Immature natural killer cell (primary cell): ENCODE results near the gene CPAMD8. TPM values are rescaled to one million over a fixed set of nuclear protein-coding genes. Genes with fewer than 3 reads are reported as not detected.

Experiments
- DNase-seq, 3 donors: peaks; one replicate each; pipeline ENCODE4 v3.0.0; 2022; ENCODE audit warnings: mixed read lengths in 1 of 3
- H3K27ac Mint-ChIP-seq, 6 donors: one replicate each; pipeline ENCODE4 v1.8.0; 2020; ENCODE audit warnings: mixed read lengths in 6 of 6, mild to moderate bottlenecking in 5 of 6, inconsistent platforms in 4 of 6, moderate library complexity in 3 of 6
- H3K27me3 Mint-ChIP-seq, 3 donors: one replicate each; pipeline ENCODE4 v1.8.0; 2020 to 2021; ENCODE audit warnings: low read depth in 3 of 3, mild to moderate bottlenecking in 3 of 3, mixed read lengths in 3 of 3, moderate library complexity in 3 of 3, inconsistent platforms in 1 of 3
- H3K36me3 Mint-ChIP-seq, 3 donors: one replicate each; pipeline ENCODE4 v1.8.0; 2020; ENCODE audit warnings: mixed read lengths in 3 of 3, inconsistent platforms in 2 of 3, mild to moderate bottlenecking in 2 of 3
- H3K4me1 Mint-ChIP-seq, 2 donors: one replicate each; pipeline ENCODE4 v1.8.0; 2020; ENCODE audit warnings: inconsistent platforms in 2 of 2, mild to moderate bottlenecking in 2 of 2, mixed read lengths in 2 of 2, moderate library complexity in 1 of 2
- H3K4me3 Mint-ChIP-seq, 5 donors: one replicate each; pipeline ENCODE4 v1.8.0; 2020; ENCODE audit warnings: mild to moderate bottlenecking in 5 of 5, mixed read lengths in 5 of 5, inconsistent platforms in 3 of 5, moderate library complexity in 3 of 5
- H3K9me3 Mint-ChIP-seq, 6 donors: one replicate each; pipeline ENCODE4 v1.8.0; 2020; ENCODE audit warnings: mild to moderate bottlenecking in 6 of 6, mixed read lengths in 6 of 6, inconsistent platforms in 4 of 6, moderate library complexity in 3 of 6
- polyA plus RNA-seq, 3 donors: library from polyadenylated mRNA; unstranded; fragments of 300-500 nt; fragmentation: Illumina TruSeq; gene quantifications; one replicate each; pipeline ENCODE4 v1.2.3, GENCODE V29; 2021

CPAMD8 gene
- polyA plus RNA-seq, 3 donors from 2014 or later, result 1.3 to 2.1 (median 1.4) TPM

DNA sequence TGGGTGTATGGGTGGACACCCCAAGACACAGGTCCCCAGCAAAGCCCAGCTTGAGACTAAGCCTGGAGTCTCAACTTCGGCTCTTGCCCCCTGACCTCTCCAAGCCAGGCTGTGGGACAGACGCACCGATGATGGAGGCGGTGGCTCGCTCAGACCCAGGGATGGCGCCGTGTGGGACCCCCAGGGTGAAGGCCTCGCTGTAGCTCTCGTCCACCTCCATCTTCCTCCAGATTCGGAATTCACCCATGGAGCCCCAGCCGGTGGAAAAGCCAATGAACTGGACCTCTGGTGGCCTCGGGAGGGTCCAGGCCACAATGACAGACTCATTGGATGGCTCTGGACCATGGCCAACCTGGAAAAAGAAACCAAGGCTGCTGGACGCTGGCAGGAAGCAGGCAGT is 98.7 kb downstream of the CPAMD8 start:
- Mint-ChIP-seq H3K27me3 (peaks cover 0 to 7% (median 6%) of the 10 kb centered on the region in 3 donors), H3K4me3 (no peak overlapping the region), H3K4me1 (no peaks in the 10 kb centered on the region), H3K9me3 (peaks cover 0 to 14% (median 6%) of the 10 kb centered on the region in 6 donors), H3K27ac (no peak overlapping the region), H3K36me3 (peaks cover 0 to 7% (median 4%) of the 10 kb centered on the region in 3 donors)
- no peak for DNase-seq

- no peaks in the 10 kb centered on the region for H3K4me1 Mint-ChIP-seq
- H3K27ac Mint-ChIP-seq, result no peak overlapping the region
- H3K27me3 Mint-ChIP-seq, result peaks cover 0 to 5% (median 5%) of the 10 kb centered on the region in 3 donors
- no peak for DNase-seq
- peaks cover 0 to 14% (median 3%) of the 10 kb centered on the region in 6 donors for H3K9me3 Mint-ChIP-seq
- H3K4me3 Mint-ChIP-seq, result no peak overlapping the region
- H3K36me3 Mint-ChIP-seq, result peaks cover 0 to 7% (median 4%) of the 10 kb centered on the region in 3 donors
These were observed 103.7 kb downstream of the CPAMD8 start for GRCh38 chr19:16922949-16923348.

DNA sequence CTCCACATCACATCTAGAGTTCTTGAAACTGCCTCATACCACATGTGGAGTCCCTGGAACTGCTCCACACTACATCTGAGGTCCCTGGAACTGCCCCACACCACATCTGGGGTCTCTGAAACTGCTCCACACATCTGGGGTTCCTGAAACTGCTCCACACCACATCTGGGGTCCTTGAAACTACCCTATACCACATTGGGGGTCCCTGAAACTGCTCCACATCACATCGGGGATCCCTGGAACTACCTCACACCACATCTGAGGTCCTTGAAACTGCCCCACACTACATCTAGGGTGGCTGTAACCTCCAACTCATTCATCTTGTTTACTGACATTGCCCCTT is 104.0 kb downstream of the CPAMD8 start:
- Mint-ChIP-seq H3K27ac (peak overlapping the region in 1 of 6 donors; percentile 40), H3K9me3 (peaks cover 0 to 14% (median 3%) of the 10 kb centered on the region in 6 donors), H3K27me3 (peaks cover 0 to 5% (median 5%) of the 10 kb centered on the region in 3 donors), H3K4me3 (no peak overlapping the region), H3K36me3 (peaks cover 0 to 7% (median 4%) of the 10 kb centered on the region in 3 donors), H3K4me1 (no peaks in the 10 kb centered on the region)
- no peak for DNase-seq

DNA sequence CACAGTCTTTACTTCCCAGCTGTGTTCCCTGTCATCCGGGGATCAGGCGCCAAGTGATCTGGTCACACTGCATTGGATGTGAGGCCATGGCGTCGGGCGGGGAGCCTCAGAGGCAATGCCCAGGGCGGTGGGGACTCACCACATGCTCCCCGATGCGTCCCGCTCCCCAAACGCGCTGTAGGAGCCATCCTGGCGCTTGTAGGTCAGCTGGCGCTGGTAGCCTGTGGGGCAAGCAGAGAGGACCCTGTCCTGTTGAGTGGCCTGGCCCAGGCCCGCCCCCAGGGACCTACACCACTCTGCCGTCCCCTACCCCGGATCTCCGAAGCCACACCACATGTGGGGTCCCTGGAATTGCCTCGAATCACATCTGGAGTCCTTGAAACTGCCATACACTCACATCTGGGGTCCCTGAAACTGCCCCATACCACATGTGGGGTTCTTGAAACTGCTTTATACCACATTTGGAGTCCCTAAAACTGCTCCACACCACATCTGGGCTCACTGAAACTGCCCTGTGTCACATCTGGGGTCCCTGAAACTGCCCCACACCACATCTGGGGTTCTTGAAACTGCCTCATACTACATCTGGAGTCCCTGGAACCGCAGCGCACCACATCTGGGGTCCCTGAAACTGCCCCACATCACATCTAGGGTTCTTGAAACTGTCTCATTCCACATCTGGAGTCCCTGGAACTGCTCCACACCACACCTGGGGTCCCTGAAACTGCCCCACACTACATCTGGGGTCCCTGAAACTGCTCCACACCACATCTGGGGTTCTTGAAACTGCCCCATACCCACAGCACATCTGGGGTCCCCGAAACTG is 104.6 kb downstream of the CPAMD8 start:
- DNase-seq, result no peak
- Mint-ChIP-seq H3K4me1 (no peaks in the 10 kb centered on the region), H3K36me3 (peaks cover 0 to 7% (median 4%) of the 10 kb centered on the region in 3 donors), H3K27me3 (peaks cover 0 to 9% (median 5%) of the 10 kb centered on the region in 3 donors), H3K27ac (no peak overlapping the region), H3K9me3 (peaks cover 0 to 14% (median 3%) of the 10 kb centered on the region in 6 donors), H3K4me3 (no peak overlapping the region)

DNA sequence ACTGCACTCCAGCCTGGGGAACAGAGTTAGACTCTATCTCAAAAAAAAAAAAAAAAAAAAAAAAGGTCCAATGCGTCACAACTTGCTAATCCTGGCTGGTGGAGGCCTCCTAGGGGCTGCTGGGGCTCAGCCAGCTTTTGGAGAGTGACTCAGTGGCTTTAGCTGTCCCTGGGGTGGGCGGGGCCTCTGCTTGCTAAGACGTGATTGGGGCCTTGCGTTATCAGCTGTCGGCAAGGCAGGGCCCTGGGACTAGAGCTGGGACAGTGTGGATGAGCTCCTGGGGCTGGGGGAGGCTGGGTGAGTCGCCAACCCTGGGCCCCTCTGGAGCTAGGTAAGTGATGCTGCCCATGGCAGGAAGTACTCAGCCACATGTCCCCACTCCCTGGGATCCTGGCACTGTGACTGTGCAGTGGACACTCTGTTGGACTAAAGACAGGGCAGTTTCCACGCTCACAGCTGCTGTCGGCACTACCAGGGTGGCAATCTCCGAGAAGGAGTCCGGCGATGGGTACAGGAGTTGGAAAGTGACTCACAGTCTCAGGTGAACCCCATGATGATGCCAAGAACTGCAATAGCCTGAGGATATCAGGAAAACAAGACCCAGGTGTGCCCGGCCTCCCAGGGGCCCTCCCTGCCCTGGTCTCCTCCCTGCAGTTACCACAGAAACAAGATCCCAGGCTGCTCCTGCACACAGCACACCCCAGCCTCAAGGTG is 105.6 kb downstream of the CPAMD8 start:
- Mint-ChIP-seq H3K36me3 (peaks cover 0 to 2% (median 0%) of the 10 kb centered on the region in 3 donors), H3K4me3 (no peak overlapping the region), H3K9me3 (peaks cover 0 to 7% (median under 1%) of the 10 kb centered on the region in 6 donors), H3K4me1 (no peaks in the 10 kb centered on the region), H3K27ac (no peak overlapping the region), H3K27me3 (peaks cover 0 to 10% (median 5%) of the 10 kb centered on the region in 3 donors)
- DNase-seq, result no peak

GRCh38 chr19:16919496-16919895 is 107.1 kb downstream of the CPAMD8 start:
- no peaks in the 10 kb centered on the region for H3K36me3 Mint-ChIP-seq
- no peak for DNase-seq
- no peaks in the 10 kb centered on the region for H3K4me1 Mint-ChIP-seq
- H3K4me3 Mint-ChIP-seq, result no peak overlapping the region
- H3K9me3 Mint-ChIP-seq, result peaks cover 0 to 4% (median 0%) of the 10 kb centered on the region in 6 donors
- H3K27me3 Mint-ChIP-seq, result peaks cover 0 to 11% (median 5%) of the 10 kb centered on the region in 3 donors
- H3K27ac Mint-ChIP-seq, result no peak overlapping the region

- Mint-ChIP-seq H3K9me3 (peaks cover 7 to 19% (median 15%) of the 10 kb centered on the region in 6 donors), H3K4me1 (no peaks in the 10 kb centered on the region), H3K27ac (no peak overlapping the region), H3K27me3 (peaks cover 2 to 9% (median 5%) of the 10 kb centered on the region in 3 donors), H3K36me3 (peaks cover 0 to 11% (median 9%) of the 10 kb centered on the region in 3 donors), H3K4me3 (no peak overlapping the region)
- DNase-seq, result no peak
These were observed 109.2 kb downstream of the CPAMD8 start for GRCh38 chr19:16917401-16917800.

DNA sequence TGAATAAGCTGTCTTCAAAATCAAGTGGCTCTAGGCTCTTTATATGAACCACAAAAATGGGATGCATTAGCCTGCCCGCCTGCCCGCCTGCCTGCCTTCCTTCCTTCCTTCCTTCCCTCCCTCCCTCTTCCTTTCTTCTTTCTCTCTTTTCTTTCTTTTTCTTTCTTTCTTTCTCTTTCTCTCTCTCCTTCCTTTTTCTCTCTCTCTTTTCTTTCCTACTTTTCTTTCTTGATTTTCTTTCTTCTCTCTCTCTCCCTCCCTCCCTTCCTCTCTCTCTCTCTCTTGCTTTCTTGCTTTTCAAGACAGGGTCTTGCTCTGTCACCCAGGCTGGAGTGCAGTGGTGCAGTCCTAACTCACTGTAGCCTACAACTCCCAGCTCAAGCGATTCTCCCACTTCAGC is 110.9 kb downstream of the CPAMD8 start:
- Mint-ChIP-seq H3K9me3 (peaks cover 7 to 29% (median 20%) of the 10 kb centered on the region in 6 donors), H3K4me3 (no peak overlapping the region), H3K36me3 (peaks cover 0 to 12% (median 9%) of the 10 kb centered on the region in 3 donors), H3K4me1 (no peaks in the 10 kb centered on the region), H3K27ac (no peak overlapping the region), H3K27me3 (peaks cover 2 to 10% (median 9%) of the 10 kb centered on the region in 3 donors)
- DNase-seq, result no peak

- H3K27ac Mint-ChIP-seq, result peak overlapping the region in 1 of 6 donors; percentile 7
- no peaks in the 10 kb centered on the region for H3K4me1 Mint-ChIP-seq
- no peak for DNase-seq
- no peak overlapping the region for H3K4me3 Mint-ChIP-seq
- H3K36me3 Mint-ChIP-seq, result peaks cover 0 to 12% (median 9%) of the 10 kb centered on the region in 3 donors
- H3K27me3 Mint-ChIP-seq, result peaks cover 2 to 10% (median 9%) of the 10 kb centered on the region in 3 donors
- H3K9me3 Mint-ChIP-seq, result peaks cover 7 to 32% (median 20%) of the 10 kb centered on the region in 6 donors
These were observed 111.5 kb downstream of the CPAMD8 start for GRCh38 chr19:16915135-16915534.

DNA sequence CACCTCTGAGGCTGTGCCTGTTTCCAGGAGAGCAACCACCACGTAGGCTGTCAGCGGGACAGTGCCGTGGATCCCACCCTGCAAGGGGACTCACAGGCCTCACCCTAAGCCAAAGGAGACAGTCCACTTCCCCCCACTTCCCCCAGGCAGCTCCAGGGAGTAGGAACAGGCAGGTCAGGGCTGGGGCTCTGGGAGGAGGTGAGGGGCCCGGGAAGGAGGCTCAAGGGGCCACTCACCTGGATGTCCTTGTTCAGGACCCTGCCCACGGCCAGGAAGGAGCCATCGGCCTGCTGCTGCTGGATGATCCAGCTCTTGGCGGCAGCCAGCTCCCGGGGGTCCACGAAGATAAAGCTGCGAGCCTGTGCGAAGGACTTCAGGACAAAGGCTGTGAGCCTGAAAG is 112.2 kb downstream of the CPAMD8 start:
- no peak overlapping the region for H3K27ac Mint-ChIP-seq
- no peaks in the 10 kb centered on the region for H3K4me1 Mint-ChIP-seq
- peaks cover 0 to 12% (median 9%) of the 10 kb centered on the region in 3 donors for H3K36me3 Mint-ChIP-seq
- no peak overlapping the region for H3K4me3 Mint-ChIP-seq
- peaks cover 2 to 8% (median 7%) of the 10 kb centered on the region in 3 donors for H3K27me3 Mint-ChIP-seq
- no peak for DNase-seq
- peaks cover 7 to 32% (median 20%) of the 10 kb centered on the region in 6 donors for H3K9me3 Mint-ChIP-seq

DNA sequence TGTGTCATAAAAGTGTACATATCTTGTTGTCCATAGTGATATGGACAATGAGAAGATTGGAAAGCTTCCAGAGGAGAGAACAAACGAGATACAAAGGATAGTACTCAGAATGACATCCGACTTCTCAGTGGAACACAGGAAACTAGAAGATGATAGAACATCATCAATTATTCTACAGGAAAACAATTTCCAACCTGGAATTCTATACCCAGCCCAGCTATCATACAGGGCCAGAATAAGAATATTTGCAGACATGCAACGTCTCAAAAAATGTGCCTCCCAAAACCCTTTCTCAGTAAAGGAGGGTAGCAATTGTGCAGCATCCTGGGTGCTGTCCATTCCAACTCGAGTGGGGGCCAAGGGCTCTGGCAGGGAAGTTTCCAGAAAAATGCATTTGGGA is 113.8 kb downstream of the CPAMD8 start:
- Mint-ChIP-seq H3K27me3 (peaks cover 2 to 7% (median 5%) of the 10 kb centered on the region in 3 donors), H3K36me3 (peaks cover 0 to 12% (median 9%) of the 10 kb centered on the region in 3 donors), H3K4me3 (no peak overlapping the region), H3K27ac (no peak overlapping the region), H3K9me3 (peaks cover 7 to 32% (median 20%) of the 10 kb centered on the region in 6 donors), H3K4me1 (no peaks in the 10 kb centered on the region)
- no peak for DNase-seq

DNA sequence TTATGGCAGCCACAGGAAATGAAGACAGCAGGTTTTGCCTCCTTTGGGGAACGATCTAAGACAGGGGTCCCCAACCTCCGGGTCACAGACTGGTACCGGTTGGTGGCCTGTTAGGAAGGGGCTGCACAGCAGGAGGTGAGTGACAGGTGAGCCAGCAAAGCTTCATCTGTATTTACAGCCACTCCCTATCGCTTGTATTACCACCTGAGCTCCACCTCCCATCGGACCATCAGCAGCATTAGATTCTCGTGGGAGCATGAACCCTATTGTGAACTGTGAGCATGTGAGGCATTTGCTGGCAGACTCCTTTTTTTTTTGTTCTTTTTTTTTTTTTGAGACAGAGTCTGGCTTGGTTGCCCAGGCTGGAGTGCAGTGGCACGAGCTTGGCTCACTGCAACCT is 115.6 kb downstream of the CPAMD8 start:
- H3K4me3 Mint-ChIP-seq, result no peak overlapping the region
- no peak for DNase-seq
- H3K27ac Mint-ChIP-seq, result no peak overlapping the region
- H3K36me3 Mint-ChIP-seq, result peaks cover 0 to 12% (median 9%) of the 10 kb centered on the region in 3 donors
- H3K9me3 Mint-ChIP-seq, result peaks cover 8 to 32% (median 20%) of the 10 kb centered on the region in 6 donors
- peaks cover 2 to 7% (median 2%) of the 10 kb centered on the region in 3 donors for H3K27me3 Mint-ChIP-seq
- no peaks in the 10 kb centered on the region for H3K4me1 Mint-ChIP-seq

DNA sequence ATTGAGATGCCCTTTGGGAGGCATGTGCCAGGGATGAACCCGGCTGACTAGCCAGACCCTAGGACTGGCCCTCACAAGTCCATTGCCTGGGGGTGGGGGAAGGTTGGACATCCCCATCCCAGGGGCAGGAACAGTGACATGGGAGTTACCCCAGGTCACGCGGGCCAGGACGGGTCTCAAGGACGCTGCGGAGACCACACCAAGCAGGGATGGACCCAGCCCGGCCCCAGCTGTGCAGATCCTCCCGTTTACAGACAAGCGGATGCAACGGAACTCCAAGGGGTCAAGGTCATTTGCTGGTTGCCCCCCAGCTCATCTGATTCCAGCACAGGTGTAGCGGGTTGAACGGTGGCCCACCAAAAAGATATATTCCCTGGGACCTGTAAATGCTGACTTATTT is 117.9 kb downstream of the CPAMD8 start:
- no peak overlapping the region for H3K4me3 Mint-ChIP-seq
- no peak for DNase-seq
- no peaks in the 10 kb centered on the region for H3K4me1 Mint-ChIP-seq
- H3K27me3 Mint-ChIP-seq, result peaks cover 0 to 7% (median 3%) of the 10 kb centered on the region in 3 donors
- H3K27ac Mint-ChIP-seq, result no peak overlapping the region
- H3K36me3 Mint-ChIP-seq, result peaks cover 0 to 12% (median 9%) of the 10 kb centered on the region in 3 donors
- H3K9me3 Mint-ChIP-seq, result peaks cover 8 to 26% (median 18%) of the 10 kb centered on the region in 6 donors

DNA sequence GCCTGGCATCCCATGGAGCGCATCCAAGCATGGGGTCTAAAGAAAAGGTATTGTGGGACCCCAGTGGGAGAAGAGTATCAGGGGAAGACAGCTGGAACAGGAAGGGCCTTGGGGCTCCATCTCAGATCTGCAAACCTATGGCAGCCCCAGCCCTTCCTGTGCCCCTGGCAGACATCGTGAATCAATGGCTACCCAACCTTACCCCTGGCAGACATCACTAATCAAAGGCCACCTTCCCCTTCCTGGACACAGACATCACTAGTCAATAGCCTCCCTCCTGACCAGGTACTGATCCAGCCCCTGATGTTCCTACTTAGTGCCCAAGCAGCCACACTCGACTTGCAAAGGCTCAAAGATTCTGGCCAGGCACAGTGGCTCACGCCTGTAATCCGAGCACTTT is 122.0 kb downstream of the CPAMD8 start:
- Mint-ChIP-seq H3K27ac (no peak overlapping the region), H3K27me3 (peaks cover 3 to 5% (median 5%) of the 10 kb centered on the region in 3 donors), H3K9me3 (peaks cover 0 to 1% (median 0%) of the 10 kb centered on the region in 6 donors), H3K36me3 (no peaks in the 10 kb centered on the region), H3K4me1 (peaks cover 5 to 7% of the 10 kb centered on the region in 2 donors), H3K4me3 (no peak overlapping the region)
- no peak for DNase-seq
